Suppressor macrophage (primary cell): ENCODE results near the gene DHODH.
"Not testable (repeated sequence)": the region's sequence is repeated elsewhere in the genome, so short reads cannot be mapped to it uniquely, and the experiment has no call there.

ENCODE experiments used
- DNase-seq, 4 experiments: peaks; one replicate each; pipeline ENCODE4 v3.0.0-alpha.2; 2020 to 2022

Gene DHODH

DNA sequence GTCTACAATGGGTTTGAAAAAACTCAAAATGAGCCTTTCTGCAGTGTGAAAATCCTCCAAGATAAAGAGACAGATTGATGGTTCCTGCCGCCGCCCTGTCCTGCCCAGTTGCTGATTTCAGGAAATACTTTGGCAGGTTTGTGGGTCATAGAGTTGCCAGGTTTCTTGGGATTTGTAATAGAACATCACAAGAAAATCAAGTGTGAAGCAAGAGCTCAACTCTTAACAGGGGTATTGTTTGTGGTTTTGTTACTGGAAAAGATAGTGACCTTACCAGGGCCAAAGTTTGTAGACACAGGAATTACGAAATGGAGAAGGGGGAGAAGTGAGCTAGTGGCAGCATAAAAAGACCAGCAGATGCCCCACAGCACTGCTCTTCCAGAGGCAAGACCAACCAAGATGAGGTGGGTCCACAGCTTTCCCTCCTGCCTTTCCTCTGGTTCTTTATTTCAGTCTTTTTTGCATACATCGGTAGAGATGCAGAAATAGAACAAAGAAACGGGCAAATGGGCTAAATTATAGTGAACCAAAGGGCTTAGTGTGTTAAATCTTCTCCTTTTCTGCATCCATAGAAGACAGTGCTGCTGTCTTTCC lies 45.8 kb downstream of the DHODH start, which contains the start of gene HP:
HP (plus strand) TSS at position 252 of the 594 bp plus-strand sequence; CDS start at position 400, 148 bp downstream.
- peak in 2 of 4 experiments; percentile 7 to 23 for DNase-seq

DNA sequence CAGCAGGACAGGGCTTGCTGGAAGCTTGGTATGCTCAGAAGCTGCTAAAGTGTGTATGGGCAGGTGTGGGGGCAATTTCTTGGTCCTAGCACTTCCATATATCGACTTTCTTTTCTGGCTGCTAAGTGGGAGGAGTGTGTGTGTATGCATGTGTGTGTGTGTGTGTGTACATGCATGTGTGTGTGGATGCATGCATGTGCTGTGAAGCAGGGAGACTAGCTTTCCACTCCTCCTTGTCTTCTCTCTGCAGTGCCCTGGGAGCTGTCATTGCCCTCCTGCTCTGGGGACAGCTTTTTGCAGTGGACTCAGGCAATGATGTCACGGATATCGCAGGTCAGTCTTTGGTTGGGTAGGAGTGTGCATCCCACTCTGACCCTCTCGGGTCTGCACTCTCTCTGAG lies 47.4 kb downstream of the DHODH start:
- no peak for DNase-seq

DNA sequence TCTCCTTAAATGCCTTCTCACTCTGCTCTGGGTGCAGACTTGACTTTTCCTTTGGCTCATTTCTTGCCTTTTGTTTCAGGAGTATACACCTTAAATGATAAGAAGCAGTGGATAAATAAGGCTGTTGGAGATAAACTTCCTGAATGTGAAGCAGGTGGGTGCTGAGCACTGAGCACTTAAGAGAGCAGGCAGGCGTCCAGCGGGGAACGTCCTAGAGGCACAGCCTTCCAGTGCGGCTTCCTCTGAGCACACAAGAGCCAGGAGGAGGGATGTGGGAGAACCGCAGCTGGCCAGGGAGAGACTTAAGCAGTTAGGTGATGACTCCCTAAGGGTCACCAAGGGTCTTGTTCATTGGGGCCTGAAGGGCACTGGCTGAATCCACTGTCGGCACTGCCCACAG lies 48.8 kb downstream of the DHODH start:
- DNase-seq: not testable (repeated sequence)

DNA sequence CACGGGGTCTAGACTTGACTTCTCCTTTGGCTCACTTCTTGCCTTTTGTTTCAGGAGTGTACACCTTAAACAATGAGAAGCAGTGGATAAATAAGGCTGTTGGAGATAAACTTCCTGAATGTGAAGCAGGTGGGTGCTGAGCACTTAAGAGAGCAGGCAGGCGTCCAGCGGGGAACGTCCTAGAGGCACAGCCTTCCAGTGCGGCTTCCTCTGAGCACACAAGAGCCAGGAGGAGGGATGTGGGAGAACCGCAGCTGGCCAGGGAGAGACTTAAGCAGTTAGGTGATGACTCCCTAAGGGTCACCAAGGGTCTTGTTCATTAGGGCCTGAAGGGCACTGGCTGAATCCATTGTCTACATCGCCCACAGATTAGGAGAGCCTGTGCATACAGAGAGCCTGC lies 50.5 kb downstream of the DHODH start:
- not testable (repeated sequence) for DNase-seq

DNA sequence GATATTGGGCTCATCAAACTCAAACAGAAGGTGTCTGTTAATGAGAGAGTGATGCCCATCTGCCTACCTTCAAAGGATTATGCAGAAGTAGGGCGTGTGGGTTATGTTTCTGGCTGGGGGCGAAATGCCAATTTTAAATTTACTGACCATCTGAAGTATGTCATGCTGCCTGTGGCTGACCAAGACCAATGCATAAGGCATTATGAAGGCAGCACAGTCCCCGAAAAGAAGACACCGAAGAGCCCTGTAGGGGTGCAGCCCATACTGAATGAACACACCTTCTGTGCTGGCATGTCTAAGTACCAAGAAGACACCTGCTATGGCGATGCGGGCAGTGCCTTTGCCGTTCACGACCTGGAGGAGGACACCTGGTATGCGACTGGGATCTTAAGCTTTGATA lies 51.9 kb downstream of the DHODH start:
- DNase-seq: no peak

DNA sequence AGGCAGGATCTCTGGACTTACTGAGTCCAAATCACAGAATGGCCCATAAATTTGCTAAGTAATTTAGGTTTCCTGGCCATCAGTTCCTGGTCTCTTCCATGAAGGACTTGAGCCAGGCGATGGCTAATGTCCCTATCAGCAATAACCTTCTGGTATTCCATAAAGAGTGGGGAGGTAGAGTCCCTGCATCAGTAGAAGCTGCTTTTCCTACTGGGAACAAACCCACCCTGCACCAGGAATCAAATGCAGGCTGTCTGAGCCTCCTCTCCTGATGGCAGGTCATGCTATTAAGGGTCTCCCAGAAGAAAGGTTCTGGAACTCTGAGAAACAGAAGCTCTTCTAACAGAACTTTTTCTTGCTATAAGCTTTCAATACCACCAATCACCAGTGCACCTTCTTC lies 53.0 kb downstream of the DHODH start:
- no peak for DNase-seq

DNA sequence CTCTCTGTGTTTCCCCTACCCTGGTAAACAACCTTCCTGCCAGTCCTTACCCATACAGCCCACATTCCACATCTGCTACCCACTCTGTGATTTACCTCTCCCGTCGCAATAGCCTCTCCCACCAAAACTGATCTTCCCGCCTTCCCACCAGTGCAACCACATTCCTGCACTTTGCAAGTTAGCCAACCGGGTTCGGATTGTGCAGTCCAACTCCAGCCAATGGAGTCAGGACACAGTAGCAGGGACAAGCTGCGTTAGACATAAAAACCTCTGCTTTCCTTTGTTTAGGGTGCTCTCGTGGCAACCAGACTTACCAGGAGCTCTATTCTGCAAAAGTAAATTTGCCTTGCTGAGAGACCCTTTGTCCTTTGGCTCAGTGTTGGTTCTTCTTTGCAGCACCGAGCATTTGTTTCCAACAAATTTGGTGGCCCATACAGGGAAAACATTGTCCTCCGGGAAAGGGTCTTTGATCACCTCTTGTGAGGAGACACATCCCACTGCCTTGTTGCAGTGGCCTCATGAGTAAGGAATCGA lies 55.9 kb downstream of the DHODH start:
- DNase-seq: no peak

DNA sequence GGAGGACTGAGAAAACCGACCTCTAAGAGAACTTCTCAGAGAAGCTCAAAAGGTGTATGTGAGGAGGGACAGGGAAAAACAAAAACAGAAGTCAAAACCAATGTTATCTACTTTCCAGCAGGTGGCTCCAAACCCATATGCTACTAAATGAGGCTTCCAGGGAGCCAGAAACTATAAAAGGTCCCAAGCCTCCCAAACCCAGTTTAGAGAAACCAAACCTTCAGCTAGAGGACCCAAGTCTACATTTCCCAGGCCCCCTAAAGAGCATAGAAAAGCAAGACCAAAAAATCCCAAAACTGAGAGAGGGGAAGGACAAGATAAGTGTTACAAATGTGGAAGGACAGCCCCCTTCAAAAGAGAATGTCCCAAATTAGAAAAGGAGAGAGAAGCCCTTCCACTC lies 58.2 kb downstream of the DHODH start:
- peak; percentile 21 to 60 (median 51) for DNase-seq

DNA sequence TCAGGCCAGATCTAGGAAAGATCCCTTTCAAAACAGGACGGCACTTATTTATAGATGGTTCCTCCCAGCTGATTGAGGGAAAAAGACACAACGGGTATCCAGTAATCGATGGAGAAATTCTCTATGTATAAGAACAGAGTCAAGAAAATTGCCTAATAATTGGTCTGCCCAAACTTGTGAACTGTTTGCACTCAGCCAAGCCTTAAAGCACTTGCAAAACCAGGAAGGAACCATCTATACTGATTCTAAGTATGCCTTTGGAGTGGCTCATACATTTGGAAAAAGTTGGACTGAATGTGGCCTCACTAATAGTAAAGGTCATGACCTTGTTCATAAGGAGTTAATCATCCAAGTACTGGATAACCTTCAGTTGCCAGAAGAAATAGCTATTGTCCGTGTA lies 60.4 kb downstream of the DHODH start:
- DNase-seq: no peak

DNA sequence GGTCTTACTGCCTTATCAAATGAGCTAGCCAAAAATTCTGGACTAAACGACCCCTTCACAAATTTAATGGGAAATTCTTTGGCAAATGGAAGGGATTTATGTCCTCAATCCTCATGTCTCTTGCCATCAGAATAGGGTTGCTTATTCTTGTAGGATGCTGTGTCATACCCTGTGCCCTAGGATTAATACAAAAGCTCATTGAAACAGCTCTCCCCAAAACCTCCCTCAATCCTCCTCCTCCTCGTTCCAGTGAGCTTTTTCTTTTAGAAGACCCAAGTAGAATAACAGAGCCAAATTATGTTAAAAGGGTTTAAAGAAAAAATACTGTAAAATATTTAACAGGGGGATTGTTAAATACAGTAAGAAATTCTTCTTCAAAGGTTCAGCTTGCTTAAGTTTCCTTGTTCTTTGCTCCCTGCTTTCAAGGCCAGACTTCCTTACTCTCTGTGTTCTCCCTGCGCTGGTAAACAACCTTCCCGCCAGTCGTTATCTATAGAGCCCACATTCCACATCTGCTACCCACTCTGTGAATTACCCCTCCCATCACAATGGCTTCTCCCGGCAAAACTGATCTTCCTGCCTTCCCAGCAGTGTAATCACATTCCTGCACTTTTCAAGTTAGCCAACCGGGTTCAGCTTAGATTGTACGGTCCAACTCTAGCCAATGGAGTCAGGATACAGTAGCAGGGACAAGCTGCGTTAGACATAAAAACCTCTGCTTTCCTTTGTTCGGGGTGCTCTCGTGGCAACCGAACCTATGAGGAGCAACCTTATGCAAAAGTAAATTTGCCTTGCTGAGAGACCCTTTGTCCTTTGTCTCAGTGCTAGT lies 64.2 kb downstream of the DHODH start:
- no peak for DNase-seq

DNA sequence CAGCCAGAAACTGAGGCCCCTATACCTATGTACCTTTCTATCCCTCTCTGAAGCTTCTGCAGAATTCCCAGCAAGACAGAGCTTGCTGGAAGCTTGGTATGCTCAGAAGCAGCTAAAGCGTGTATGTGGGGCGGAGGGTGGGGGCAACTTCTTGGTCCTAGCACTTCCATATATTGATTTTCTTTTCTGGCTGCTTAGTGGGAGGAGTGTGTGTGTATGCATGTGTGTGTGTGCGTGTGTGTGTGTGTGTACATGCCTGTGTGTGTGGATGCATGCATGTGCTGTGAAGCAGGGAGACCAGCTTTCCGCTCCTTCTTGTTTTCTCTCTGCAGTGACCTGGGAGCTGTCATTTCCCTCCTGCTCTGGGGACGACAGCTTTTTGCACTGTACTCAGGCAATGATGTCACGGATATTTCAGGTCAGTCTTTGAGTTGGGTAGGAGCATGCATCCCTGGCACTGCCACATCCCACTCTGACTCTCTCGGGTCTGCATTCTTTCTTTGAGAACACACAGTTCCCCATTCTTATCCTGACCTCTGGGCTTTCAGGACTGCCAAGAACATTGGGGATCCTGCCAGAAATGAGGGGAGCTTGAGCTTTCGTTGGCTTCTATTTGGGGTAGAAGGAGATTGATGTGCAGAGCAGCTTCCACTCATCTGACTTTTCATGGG lies 65.2 kb downstream of the DHODH start:
- no peak for DNase-seq

DNA sequence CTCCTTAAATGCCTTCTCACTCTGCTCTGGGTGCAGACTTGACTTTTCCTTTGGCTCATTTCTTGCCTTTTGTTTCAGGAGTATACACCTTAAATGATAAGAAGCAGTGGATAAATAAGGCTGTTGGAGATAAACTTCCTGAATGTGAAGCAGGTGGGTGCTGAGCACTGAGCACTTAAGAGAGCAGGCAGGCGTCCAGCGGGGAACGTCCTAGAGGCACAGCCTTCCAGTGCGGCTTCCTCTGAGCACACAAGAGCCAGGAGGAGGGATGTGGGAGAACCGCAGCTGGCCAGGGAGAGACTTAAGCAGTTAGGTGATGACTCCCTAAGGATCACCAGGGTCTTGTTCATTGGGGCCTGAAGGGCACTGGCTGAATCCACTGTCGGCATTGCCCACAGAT lies 66.5 kb downstream of the DHODH start:
- not testable (repeated sequence) for DNase-seq
